OCI-LY3 (cell line): Measurements from ENCODE around the gene LRRC23.

ENCODE experiments used
- H2AFZ ChIP-seq: fragments of 200-600, 300-600 bp; shearing (Covaris generic); 2 replicates; pipeline ENCODE4 v1.6.0; 2014; ENCODE audit warnings: antibody characterized with exemption, low read depth, low read length
- H3K27ac ChIP-seq: fragments of 200-600, 300-600 bp; sonication (generic); 2 replicates; pipeline ENCODE4 v1.5.1; 2014; ENCODE audit warnings: mild to moderate bottlenecking, low read length, moderate library complexity, mixed read lengths
- H3K27me3 ChIP-seq: fragments of 200-600, 300-600 bp; sonication (generic); 2 replicates; pipeline ENCODE4 v1.6.1; 2014; ENCODE audit warnings: low read depth, low read length, mixed read lengths
- H3K36me3 ChIP-seq: fragments of 200-600, 300-600 bp; sonication (generic); replicated peaks from 2 replicates; pipeline ENCODE3; 2014; ENCODE audit warnings: low read depth, low read length, mixed read lengths
- H3K4me1 ChIP-seq: fragments of 300-600, 200-600 bp; sonication (generic); 2 replicates; pipeline ENCODE4 v1.6.1; 2014; ENCODE audit warnings: low read length, mixed read lengths
- H3K4me2 ChIP-seq: fragments of 200-600, 300-600 bp; sonication (generic); 2 replicates; pipeline ENCODE4 v1.6.1; 2014; ENCODE audit warnings: low read length, mixed read lengths
- H3K4me3 ChIP-seq: fragments of 300-600, 200-600 bp; sonication (generic); 2 replicates; pipeline ENCODE4 v1.5.1; 2014; ENCODE audit warnings: antibody characterized with exemption, mild to moderate bottlenecking, low read length, moderate library complexity
- H3K79me2 ChIP-seq: fragments of 300-600, 200-600 bp; shearing (Covaris generic); 2 replicates; pipeline ENCODE4 v1.6.1; 2014; ENCODE audit warnings: mild to moderate bottlenecking, low read length, mixed read lengths
- H3K9ac ChIP-seq: fragments of 300-600, 200-600 bp; shearing (Covaris generic); 2 replicates; pipeline ENCODE4 v1.6.0; 2014; ENCODE audit warnings: mild to moderate bottlenecking, low read length, moderate library complexity
- H3K9me3 ChIP-seq: fragments of 200-600, 300-600 bp; shearing (Covaris generic); 2 replicates; pipeline ENCODE4 v1.6.1; 2014; ENCODE audit warnings: low read length, mixed read lengths; ENCODE audit not compliant: insufficient read depth
- H4K20me1 ChIP-seq: fragments of 200-600, 300-600 bp; sonication (generic); 2 replicates; pipeline ENCODE4 v1.6.1; 2016; ENCODE audit warnings: low read length, mixed read lengths; ENCODE audit not compliant: insufficient read depth
- EZH2phosphoT487 ChIP-seq: fragments of 200-600 bp; shearing (Covaris generic); IDR thresholded peaks from 2 replicates; pipeline ENCODE4 v1.6.1; 2018; ENCODE audit warnings: antibody characterized with exemption, mixed run types, low read depth
- TF ChIP-seq, protein P1 (sequence below): fragments of 200-600, 300-600 bp; sonication (generic); IDR thresholded peaks from 2 replicates; pipeline ENCODE4 v1.5.1; 2014; ENCODE audit warnings: antibody characterized with exemption, low read length, low read depth

LRRC23 gene

GRCh38 chr12:6894321-6894720, 10.3 kb upstream of the LRRC23 start:
- Histone ChIP-seq H2AFZ (no peak overlapping the region), H3K9ac (no peak overlapping the region), H3K36me3 (no peaks in the 10 kb centered on the region), H3K79me2 (no peaks in the 10 kb centered on the region), H3K4me2 (no peak overlapping the region), H3K27ac (no peak overlapping the region), H3K4me1 (peaks cover 13% of the 10 kb centered on the region), H3K4me3 (no peak overlapping the region), H3K9me3 (no peaks in the 10 kb centered on the region), H4K20me1 (no peaks in the 10 kb centered on the region), H3K27me3 (no peaks in the 10 kb centered on the region)
- TF ChIP-seq, protein P1, sequence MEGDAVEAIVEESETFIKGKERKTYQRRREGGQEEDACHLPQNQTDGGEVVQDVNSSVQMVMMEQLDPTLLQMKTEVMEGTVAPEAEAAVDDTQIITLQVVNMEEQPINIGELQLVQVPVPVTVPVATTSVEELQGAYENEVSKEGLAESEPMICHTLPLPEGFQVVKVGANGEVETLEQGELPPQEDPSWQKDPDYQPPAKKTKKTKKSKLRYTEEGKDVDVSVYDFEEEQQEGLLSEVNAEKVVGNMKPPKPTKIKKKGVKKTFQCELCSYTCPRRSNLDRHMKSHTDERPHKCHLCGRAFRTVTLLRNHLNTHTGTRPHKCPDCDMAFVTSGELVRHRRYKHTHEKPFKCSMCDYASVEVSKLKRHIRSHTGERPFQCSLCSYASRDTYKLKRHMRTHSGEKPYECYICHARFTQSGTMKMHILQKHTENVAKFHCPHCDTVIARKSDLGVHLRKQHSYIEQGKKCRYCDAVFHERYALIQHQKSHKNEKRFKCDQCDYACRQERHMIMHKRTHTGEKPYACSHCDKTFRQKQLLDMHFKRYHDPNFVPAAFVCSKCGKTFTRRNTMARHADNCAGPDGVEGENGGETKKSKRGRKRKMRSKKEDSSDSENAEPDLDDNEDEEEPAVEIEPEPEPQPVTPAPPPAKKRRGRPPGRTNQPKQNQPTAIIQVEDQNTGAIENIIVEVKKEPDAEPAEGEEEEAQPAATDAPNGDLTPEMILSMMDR, result no peak
- no peak for TF ChIP-seq EZH2phosphoT487

DNA sequence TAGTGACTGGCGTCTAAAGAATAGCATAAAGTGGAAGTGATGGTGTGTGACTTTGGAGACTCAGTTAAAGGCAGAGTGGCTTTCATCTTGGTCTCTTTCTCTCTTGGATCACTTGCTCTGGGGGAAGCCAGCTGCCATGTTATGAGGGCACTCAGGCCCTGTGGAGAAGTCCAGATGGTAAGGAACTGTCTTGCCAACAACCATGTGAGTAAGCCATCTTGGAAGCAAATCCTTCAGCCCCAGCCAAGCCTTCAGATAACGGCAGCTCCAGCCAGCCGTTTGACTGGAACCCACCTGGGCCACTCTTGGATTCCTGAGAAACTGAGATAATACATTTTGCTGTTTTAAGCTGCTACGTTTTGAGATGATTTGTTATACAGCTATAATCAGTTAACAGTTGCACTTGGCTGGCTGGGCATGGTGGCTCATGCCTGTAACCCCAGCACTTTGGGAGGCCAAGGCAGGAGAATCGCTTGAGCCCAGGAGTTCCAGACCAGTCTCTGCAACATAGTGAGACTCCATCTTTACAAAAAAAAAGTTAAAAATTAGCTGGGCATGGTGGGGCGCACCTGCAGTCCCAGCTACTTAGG, 7.7 kb upstream of the LRRC23 start:
- H4K20me1 ChIP-seq, result no peaks in the 10 kb centered on the region
- no peak overlapping the region for H3K27ac ChIP-seq
- no peaks in the 10 kb centered on the region for H3K36me3 ChIP-seq
- H3K79me2 ChIP-seq, result no peaks in the 10 kb centered on the region
- H3K9ac ChIP-seq, result no peak overlapping the region
- no peaks in the 10 kb centered on the region for H3K9me3 ChIP-seq
- H3K4me2 ChIP-seq, result no peak overlapping the region
- H3K4me1 ChIP-seq, result peaks cover under 1% of the 10 kb centered on the region; the same call in 1 of the 2 replicates
- no peak overlapping the region for H3K4me3 ChIP-seq
- H2AFZ ChIP-seq, result no peak overlapping the region
- H3K27me3 ChIP-seq, result no peaks in the 10 kb centered on the region
- TF ChIP-seq, protein P1, result no peak
- no peak for TF ChIP-seq EZH2phosphoT487

DNA sequence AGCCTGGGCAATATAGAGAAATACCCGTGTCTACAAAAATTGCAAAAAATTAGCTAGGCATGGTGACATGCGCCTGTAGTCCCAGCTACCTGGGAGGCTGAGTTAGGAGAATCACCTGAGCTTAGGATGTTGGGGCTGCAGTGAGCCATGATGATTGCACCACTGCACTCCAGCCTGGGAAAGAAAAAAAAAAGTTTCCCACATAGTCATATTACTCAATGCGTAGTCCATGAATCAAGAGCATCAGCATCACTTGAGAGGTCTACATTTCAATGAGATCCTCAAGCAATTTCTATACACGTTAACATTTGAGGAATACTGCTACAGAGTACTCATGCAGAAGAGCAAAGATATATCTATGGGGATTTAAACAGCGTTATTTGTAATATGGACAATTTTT, 5.2 kb upstream of the LRRC23 start:
- no peaks in the 10 kb centered on the region for H3K27me3 ChIP-seq
- H3K9me3 ChIP-seq, result no peaks in the 10 kb centered on the region
- H3K4me2 ChIP-seq, result no peak overlapping the region
- H3K27ac ChIP-seq, result no peak overlapping the region
- H4K20me1 ChIP-seq, result no peaks in the 10 kb centered on the region
- H3K79me2 ChIP-seq, result no peaks in the 10 kb centered on the region
- no peak overlapping the region for H3K4me3 ChIP-seq
- H2AFZ ChIP-seq, result no peak overlapping the region
- H3K9ac ChIP-seq, result no peak overlapping the region
- peaks cover 7% of the 10 kb centered on the region; the same call in 1 of the 2 replicates for H3K4me1 ChIP-seq
- no peak for TF ChIP-seq EZH2phosphoT487
- TF ChIP-seq, protein P1, result no peak
- no peaks in the 10 kb centered on the region for H3K36me3 ChIP-seq

DNA sequence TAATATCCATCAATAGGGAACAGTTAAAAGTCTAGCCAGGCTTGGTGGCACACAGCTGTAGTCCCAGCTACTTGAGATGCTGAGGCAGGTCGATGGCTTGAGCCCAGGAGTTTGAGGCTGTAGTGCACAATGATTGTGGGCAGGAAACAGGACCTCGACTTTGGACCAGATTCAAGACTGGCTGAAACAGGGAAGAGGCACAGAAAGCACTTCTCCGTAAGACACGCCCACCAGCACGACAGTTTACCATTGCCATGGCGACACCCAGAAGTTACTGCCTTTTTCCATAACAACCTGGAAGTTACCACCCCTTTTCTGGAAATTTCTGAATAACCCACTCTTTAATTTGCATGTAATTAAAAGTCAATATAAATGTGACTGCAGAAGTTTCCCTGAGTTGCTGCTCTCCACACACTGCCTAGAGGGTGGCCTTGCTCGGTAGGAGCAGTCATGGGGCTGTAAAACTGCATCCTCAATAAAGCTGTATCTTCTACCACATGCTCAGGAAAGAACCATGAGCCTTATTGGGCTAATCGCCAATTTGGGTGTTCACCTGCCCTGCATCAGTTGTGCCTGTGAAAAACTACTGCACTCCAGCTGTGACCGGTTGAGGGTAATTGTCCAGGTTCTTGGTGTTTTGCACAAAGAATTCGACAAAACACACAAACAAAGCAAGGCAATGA, 4.6 kb upstream of the LRRC23 start:
- H3K27me3 ChIP-seq, result no peaks in the 10 kb centered on the region
- H3K27ac ChIP-seq, result no peak overlapping the region
- TF ChIP-seq EZH2phosphoT487, result no peak
- TF ChIP-seq, protein P1, result no peak
- H3K4me3 ChIP-seq, result no peak overlapping the region
- peaks cover 7% of the 10 kb centered on the region; the same call in 1 of the 2 replicates for H3K4me1 ChIP-seq
- no peaks in the 10 kb centered on the region for H3K79me2 ChIP-seq
- H3K4me2 ChIP-seq, result no peak overlapping the region
- H3K9ac ChIP-seq, result no peak overlapping the region
- H3K36me3 ChIP-seq, result no peaks in the 10 kb centered on the region
- H4K20me1 ChIP-seq, result no peaks in the 10 kb centered on the region
- no peak overlapping the region for H2AFZ ChIP-seq
- no peaks in the 10 kb centered on the region for H3K9me3 ChIP-seq
